ENCODE data around the gene MTG1.

Gene MTG1

DNA sequence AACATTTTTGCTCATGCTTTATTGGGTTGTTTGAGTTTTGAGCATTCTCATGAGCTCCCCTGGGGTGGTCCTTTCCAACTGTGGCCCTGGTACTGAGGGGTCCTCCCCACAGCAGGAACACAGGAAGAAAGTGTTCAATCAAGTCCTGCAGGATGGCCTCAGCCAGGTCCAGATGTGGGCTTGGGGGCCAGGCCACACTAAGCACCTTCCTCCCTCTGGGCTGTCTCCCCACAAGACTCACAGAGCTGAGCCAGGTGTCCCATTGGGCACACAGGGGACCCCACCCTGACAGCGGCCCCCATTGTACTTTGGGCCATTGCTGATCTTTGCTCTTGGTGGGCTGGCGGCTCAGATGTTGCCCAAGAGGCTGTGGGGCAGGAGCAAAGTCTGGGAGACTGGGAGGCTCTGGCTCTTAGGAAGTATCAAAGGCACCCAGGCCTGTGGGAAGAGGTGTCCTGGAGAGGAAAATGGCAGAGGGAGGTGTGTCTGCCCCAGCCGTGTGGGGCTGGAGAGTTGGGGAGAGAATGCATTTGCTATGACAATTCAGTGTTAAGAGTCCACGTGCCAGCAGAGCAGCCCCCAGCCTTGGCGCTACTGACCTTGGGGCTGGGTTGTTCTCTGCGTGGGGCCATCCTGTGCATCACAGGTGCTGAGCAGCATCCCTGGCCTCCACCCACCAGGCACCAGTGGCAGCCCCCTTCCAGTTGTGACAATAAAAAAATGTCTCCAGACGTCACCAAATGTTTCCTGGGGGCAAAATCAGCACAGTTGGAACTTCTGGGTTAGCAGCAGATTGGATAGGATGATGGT, 77.5 kb downstream of the MTG1 start:
- H3K27ac ChIP-seq, result no peak overlapping the region
- TF ChIP-seq, protein P1, sequence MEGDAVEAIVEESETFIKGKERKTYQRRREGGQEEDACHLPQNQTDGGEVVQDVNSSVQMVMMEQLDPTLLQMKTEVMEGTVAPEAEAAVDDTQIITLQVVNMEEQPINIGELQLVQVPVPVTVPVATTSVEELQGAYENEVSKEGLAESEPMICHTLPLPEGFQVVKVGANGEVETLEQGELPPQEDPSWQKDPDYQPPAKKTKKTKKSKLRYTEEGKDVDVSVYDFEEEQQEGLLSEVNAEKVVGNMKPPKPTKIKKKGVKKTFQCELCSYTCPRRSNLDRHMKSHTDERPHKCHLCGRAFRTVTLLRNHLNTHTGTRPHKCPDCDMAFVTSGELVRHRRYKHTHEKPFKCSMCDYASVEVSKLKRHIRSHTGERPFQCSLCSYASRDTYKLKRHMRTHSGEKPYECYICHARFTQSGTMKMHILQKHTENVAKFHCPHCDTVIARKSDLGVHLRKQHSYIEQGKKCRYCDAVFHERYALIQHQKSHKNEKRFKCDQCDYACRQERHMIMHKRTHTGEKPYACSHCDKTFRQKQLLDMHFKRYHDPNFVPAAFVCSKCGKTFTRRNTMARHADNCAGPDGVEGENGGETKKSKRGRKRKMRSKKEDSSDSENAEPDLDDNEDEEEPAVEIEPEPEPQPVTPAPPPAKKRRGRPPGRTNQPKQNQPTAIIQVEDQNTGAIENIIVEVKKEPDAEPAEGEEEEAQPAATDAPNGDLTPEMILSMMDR (conservative IDR thresholded peaks at IDR 0.05), result no peak

All from VCaP (cell line).